ENCODE data around the gene FRZB.

DNA sequence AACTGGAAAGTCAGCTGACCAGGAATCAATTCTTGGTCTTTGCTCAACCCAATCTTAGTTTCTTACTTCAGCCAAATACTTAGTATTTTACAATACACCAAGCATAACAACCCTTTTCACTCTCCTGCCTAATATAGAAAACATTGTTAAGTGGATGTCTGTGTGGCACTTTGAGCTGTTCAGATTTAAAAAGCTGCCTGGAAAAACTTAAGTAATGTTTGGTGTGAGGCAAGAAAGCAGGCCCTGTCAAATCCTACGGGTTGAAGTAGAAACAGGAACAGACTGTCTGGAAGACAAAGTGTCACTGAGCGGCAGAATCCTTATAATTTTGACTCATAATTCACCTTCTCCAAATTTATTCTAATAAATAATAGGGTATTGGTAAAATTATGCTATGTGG is 37.1 kb upstream of the FRZB start:
- TF ChIP-seq, protein P1, sequence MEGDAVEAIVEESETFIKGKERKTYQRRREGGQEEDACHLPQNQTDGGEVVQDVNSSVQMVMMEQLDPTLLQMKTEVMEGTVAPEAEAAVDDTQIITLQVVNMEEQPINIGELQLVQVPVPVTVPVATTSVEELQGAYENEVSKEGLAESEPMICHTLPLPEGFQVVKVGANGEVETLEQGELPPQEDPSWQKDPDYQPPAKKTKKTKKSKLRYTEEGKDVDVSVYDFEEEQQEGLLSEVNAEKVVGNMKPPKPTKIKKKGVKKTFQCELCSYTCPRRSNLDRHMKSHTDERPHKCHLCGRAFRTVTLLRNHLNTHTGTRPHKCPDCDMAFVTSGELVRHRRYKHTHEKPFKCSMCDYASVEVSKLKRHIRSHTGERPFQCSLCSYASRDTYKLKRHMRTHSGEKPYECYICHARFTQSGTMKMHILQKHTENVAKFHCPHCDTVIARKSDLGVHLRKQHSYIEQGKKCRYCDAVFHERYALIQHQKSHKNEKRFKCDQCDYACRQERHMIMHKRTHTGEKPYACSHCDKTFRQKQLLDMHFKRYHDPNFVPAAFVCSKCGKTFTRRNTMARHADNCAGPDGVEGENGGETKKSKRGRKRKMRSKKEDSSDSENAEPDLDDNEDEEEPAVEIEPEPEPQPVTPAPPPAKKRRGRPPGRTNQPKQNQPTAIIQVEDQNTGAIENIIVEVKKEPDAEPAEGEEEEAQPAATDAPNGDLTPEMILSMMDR (IDR thresholded peaks at IDR 0.05): no peak
- no peak for TF ChIP-seq ZFX (IDR thresholded peaks at IDR 0.05; ENCODE audit: borderline replicate concordance)

Measured in 22Rv1 (cell line).